Activated T-cell treated with anti-CD3 and anti-CD28 coated beads, Interleukin-2, amount 50 U/mL, for 4 hours (primary cell): ENCODE data around the gene TSPOAP1. TPM values are rescaled to one million over a fixed set of nuclear protein-coding genes. Genes with fewer than 3 reads are reported as not detected.
A peak's percentile ranks its signal among the peaks of the same experiment; 100 is the strongest.

Experiments
- ATAC-seq, 2 donors: fragments of 200-7000 bp; cut with Tn5 transposase; one replicate each; pipeline ENCODE4 v1.10.0; 2021
- DNase-seq: peaks from one replicate; pipeline ENCODE4 v3.0.0-alpha.2; 2020
- H3K27me3 Mint-ChIP-seq: one replicate; pipeline ENCODE4 v1.8.0; 2021; ENCODE audit warnings: low read depth, mixed read lengths
- H3K36me3 Mint-ChIP-seq: one replicate; pipeline ENCODE4 v1.8.0; 2022; ENCODE audit warnings: mixed read lengths; ENCODE audit not compliant: insufficient read depth
- H3K4me1 Mint-ChIP-seq: one replicate; pipeline ENCODE4 v1.8.0; 2021; ENCODE audit warnings: low read depth, mixed read lengths
- H3K4me3 Mint-ChIP-seq: one replicate; pipeline ENCODE4 v1.8.0; 2021; ENCODE audit warnings: mild to moderate bottlenecking, moderate library complexity, mixed read lengths
- H3K9me3 Mint-ChIP-seq: one replicate; pipeline ENCODE4 v1.8.0; 2021; ENCODE audit warnings: mixed read lengths
- total RNA-seq, 3 donors: library from RNA; stranded (reverse); gene quantifications; one replicate each; pipeline ENCODE4 v1.2.1, GENCODE V29; 2021

The TSPOAP1 gene
- total RNA-seq, 3 donors from 2014 or later = 38.6 to 49.6 (median 43.2) TPM

GRCh38 chr17:58323366-58324055 lies 5.1 kb downstream of the TSPOAP1 start:
- ATAC-seq = no peak
- H3K27me3 Mint-ChIP-seq = no peaks in the 10 kb centered on the region

GRCh38 chr17:58322581-58323185 lies 5.9 kb downstream of the TSPOAP1 start:
- H3K27me3 Mint-ChIP-seq = no peaks in the 10 kb centered on the region
- peaks cover 32% of the 10 kb centered on the region for H3K4me1 Mint-ChIP-seq
- H3K36me3 Mint-ChIP-seq = peaks cover 2% of the 10 kb centered on the region
- H3K4me3 Mint-ChIP-seq = no peak overlapping the region
- no peak for ATAC-seq
- DNase-seq = no peak
- no peaks in the 10 kb centered on the region for H3K9me3 Mint-ChIP-seq

More at GRCh38 chr17:58323366-58324055, 5.1 kb downstream of the TSPOAP1 start:
- H3K36me3 Mint-ChIP-seq = peaks cover 5% of the 10 kb centered on the region
- H3K4me3 Mint-ChIP-seq = no peak overlapping the region
- no peak for DNase-seq
- no peaks in the 10 kb centered on the region for H3K9me3 Mint-ChIP-seq
- H3K4me1 Mint-ChIP-seq = peaks cover 33% of the 10 kb centered on the region

GRCh38 chr17:58321571-58322525 lies 6.7 kb downstream of the TSPOAP1 start:
- Mint-ChIP-seq H3K36me3 (peaks cover 4% of the 10 kb centered on the region), H3K9me3 (no peaks in the 10 kb centered on the region), H3K4me1 (peaks cover 30% of the 10 kb centered on the region), H3K4me3 (no peak overlapping the region), H3K27me3 (no peaks in the 10 kb centered on the region)
- DNase-seq (no peak), ATAC-seq (no peak)

DNA sequence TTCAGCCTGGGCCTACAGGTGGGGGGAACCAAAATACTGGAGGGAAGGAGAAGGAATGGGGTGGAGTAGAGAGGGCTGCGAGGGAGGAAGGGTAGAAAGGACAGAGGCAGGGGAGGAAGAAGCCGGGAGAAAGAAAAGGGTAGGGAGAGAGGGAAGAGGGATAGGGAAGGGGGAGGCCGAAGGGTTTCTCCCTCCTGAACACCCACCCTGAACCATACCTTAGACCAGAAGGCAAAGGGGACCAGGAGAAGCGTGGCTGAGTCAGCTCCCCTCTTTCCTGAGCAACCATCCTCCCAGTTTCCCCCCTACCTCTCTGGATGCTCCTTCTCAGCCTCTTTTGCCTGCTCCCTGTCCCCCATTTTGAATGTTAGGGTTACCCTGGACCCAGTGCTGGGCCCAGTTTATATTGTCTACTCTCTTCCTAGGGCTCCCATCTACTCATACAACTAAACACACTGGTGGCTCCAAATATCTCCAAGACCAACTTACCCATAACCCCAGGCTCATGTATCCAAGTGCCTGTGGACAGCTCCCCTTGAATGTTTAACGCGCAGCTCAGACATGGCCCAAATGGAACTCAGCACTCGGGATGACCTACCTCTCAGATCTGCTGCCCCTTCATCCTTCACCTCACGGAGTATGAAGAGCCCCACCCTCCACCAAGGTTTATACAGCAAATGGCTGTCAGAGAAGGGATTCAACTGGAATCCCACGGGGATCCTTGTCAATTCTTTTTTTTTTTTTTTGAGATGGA lies 7.8 kb downstream of the TSPOAP1 start:
- H3K4me3 Mint-ChIP-seq = no peak overlapping the region
- peaks cover 22% of the 10 kb centered on the region for H3K4me1 Mint-ChIP-seq
- H3K9me3 Mint-ChIP-seq = no peaks in the 10 kb centered on the region
- no peak for DNase-seq
- no peak for ATAC-seq
- H3K36me3 Mint-ChIP-seq = peaks cover 4% of the 10 kb centered on the region
- no peaks in the 10 kb centered on the region for H3K27me3 Mint-ChIP-seq

DNA sequence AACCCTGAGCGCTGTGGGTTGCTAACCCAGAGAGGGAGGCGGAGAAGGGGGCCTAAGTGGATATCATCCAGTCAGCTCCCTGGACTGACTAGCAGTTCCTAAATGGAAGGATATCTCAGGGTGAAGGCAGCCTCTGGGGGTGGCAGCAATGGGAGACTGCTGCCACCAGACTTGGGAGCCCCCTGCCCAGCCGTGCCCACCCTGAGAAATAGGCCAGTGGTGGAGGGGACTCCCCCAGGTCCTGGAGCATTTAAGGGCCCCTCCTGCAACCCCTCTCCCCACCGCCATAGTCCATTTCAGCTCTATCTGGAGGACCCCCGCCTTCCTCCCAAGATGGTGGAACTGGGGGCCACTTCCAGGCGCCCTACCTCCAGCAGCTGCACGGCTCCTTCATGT lies 8.4 kb downstream of the TSPOAP1 start:
- Mint-ChIP-seq H3K9me3 (no peaks in the 10 kb centered on the region), H3K36me3 (peaks cover 9% of the 10 kb centered on the region), H3K27me3 (no peaks in the 10 kb centered on the region), H3K4me3 (no peak overlapping the region), H3K4me1 (peaks cover 20% of the 10 kb centered on the region)
- ATAC-seq (no peak), DNase-seq (no peak)

GRCh38 chr17:58319173-58320162 lies 9.1 kb downstream of the TSPOAP1 start:
- ATAC-seq (no peak), DNase-seq (no peak)
- Mint-ChIP-seq H3K4me1 (peaks cover 17% of the 10 kb centered on the region), H3K27me3 (no peaks in the 10 kb centered on the region), H3K4me3 (no peak overlapping the region), H3K9me3 (no peaks in the 10 kb centered on the region), H3K36me3 (peaks cover 9% of the 10 kb centered on the region)

GRCh38 chr17:58318627-58319172 lies 9.9 kb downstream of the TSPOAP1 start:
- H3K9me3 Mint-ChIP-seq = no peaks in the 10 kb centered on the region
- no peaks in the 10 kb centered on the region for H3K27me3 Mint-ChIP-seq
- peaks cover 17% of the 10 kb centered on the region for H3K4me1 Mint-ChIP-seq
- DNase-seq (no peak), ATAC-seq (no peak)
- no peak overlapping the region for H3K4me3 Mint-ChIP-seq
- H3K36me3 Mint-ChIP-seq = peaks cover 9% of the 10 kb centered on the region

- Mint-ChIP-seq H3K36me3 (peaks cover 9% of the 10 kb centered on the region), H3K4me1 (peaks cover 17% of the 10 kb centered on the region), H3K9me3 (no peaks in the 10 kb centered on the region), H3K4me3 (no peak overlapping the region), H3K27me3 (no peaks in the 10 kb centered on the region)
- no peak for ATAC-seq
- no peak for DNase-seq
Measured at GRCh38 chr17:58318065-58318481, 10.5 kb downstream of the TSPOAP1 start.

- DNase-seq = peak; percentile 67
- H3K9me3 Mint-ChIP-seq = no peaks in the 10 kb centered on the region
- H3K27me3 Mint-ChIP-seq = no peaks in the 10 kb centered on the region
- ATAC-seq = peak; percentile 93 to 96
- H3K4me3 Mint-ChIP-seq = no peak overlapping the region
- peaks cover 9% of the 10 kb centered on the region for H3K36me3 Mint-ChIP-seq
- peaks cover 17% of the 10 kb centered on the region for H3K4me1 Mint-ChIP-seq
Measured at GRCh38 chr17:58317421-58318064, 11.1 kb downstream of the TSPOAP1 start.

GRCh38 chr17:58316260-58316960 lies 12.2 kb downstream of the TSPOAP1 start:
- peaks cover 14% of the 10 kb centered on the region for H3K4me1 Mint-ChIP-seq
- H3K27me3 Mint-ChIP-seq = no peaks in the 10 kb centered on the region
- H3K4me3 Mint-ChIP-seq = no peak overlapping the region
- DNase-seq (no peak), ATAC-seq (no peak)
- peaks cover 7% of the 10 kb centered on the region for H3K36me3 Mint-ChIP-seq
- no peaks in the 10 kb centered on the region for H3K9me3 Mint-ChIP-seq

DNA sequence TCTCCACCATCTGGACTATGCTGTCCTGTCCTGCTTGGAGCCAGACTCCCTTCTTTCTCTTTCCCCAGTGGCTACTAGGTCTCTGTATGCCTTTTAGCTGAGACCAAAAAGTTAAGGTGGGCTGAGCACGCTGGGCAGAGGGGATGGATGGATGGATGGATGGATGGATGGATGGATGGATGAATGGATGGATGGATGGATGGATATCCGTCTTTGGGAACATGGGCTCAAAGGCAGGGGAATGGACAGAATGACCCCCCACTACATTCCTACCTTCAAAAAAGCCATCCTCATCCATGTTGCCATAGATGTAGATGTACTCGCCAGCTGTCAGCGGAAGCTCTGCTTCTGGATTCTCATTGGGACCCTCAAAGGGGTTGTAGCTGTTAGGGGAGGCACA lies 12.8 kb downstream of the TSPOAP1 start:
- H3K4me1 Mint-ChIP-seq = peaks cover 14% of the 10 kb centered on the region
- no peak for DNase-seq
- no peaks in the 10 kb centered on the region for H3K27me3 Mint-ChIP-seq
- no peak for ATAC-seq
- H3K9me3 Mint-ChIP-seq = no peaks in the 10 kb centered on the region
- no peak overlapping the region for H3K4me3 Mint-ChIP-seq
- H3K36me3 Mint-ChIP-seq = peaks cover 7% of the 10 kb centered on the region

DNA sequence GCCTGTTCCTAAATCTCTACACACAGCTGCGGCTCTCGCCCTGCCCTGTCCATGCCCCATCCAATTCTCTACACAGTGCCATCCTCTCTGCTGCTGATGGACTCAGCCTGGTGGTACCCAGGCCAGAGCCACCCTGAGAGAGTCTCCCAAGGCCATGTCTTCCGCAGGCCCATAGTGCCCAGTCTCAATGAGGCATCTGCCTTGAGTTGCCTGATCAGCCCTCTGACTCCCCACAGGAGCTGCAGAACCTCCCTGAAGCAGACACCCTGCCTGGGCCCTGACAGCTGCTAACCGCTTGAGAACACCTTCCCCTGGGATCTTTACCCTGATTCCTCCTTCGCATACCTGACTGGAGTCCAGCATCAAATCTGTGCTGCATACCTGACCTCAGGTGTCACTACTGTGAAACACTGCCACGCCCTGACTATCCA lies 13.3 kb downstream of the TSPOAP1 start:
- H3K36me3 Mint-ChIP-seq = peaks cover 7% of the 10 kb centered on the region
- H3K9me3 Mint-ChIP-seq = no peaks in the 10 kb centered on the region
- ATAC-seq (no peak), DNase-seq (no peak)
- H3K4me3 Mint-ChIP-seq = no peak overlapping the region
- H3K4me1 Mint-ChIP-seq = peaks cover 14% of the 10 kb centered on the region
- no peaks in the 10 kb centered on the region for H3K27me3 Mint-ChIP-seq
